Right lobe of liver (tissue), 4 donors: ENCODE measurements around the gene ATXN7.

Source experiments
- POLR2A ChIP-seq: fragments of 450-650 bp; IDR thresholded peaks from one replicate; pipeline ENCODE4 v1.6.1; 2017; ENCODE audit warnings: antibody characterized with exemption, mild to moderate bottlenecking
- TF ChIP-seq, protein P1 (sequence below), 4 donors: fragments of 200-600 bp in 3 of 4; fragments of 450-650 bp in 1 of 4; IDR thresholded peaks; one replicate each; pipeline versions ENCODE4 v1.5.1 to v1.8.0; 2016 to 2022; ENCODE audit warnings: antibody characterized with exemption in 4 of 4, mild to moderate bottlenecking in 2 of 4
- donor health status: DM: no; HTN: no; CAD: no.
- donor health status: DM: no; HTN: no; CAD: no.
- donor health status: DM: no; HTN: yes; CAD: no.

- TF ChIP-seq POLR2A: no peak
- TF ChIP-seq, protein P1, sequence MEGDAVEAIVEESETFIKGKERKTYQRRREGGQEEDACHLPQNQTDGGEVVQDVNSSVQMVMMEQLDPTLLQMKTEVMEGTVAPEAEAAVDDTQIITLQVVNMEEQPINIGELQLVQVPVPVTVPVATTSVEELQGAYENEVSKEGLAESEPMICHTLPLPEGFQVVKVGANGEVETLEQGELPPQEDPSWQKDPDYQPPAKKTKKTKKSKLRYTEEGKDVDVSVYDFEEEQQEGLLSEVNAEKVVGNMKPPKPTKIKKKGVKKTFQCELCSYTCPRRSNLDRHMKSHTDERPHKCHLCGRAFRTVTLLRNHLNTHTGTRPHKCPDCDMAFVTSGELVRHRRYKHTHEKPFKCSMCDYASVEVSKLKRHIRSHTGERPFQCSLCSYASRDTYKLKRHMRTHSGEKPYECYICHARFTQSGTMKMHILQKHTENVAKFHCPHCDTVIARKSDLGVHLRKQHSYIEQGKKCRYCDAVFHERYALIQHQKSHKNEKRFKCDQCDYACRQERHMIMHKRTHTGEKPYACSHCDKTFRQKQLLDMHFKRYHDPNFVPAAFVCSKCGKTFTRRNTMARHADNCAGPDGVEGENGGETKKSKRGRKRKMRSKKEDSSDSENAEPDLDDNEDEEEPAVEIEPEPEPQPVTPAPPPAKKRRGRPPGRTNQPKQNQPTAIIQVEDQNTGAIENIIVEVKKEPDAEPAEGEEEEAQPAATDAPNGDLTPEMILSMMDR (IDR thresholded peaks at IDR 0.05): no peak
These were observed 146.5 kb downstream of the ATXN7 start for GRCh38 chr3:64010199-64010598.
